ENCODE results near the gene POLN.
A peak's percentile ranks its signal among the peaks of the same experiment; 100 is the strongest.
"Not testable (repeated sequence)": the region's sequence is repeated elsewhere in the genome, so short reads cannot be mapped to it uniquely, and the experiment has no call there.

POLN gene

DNA sequence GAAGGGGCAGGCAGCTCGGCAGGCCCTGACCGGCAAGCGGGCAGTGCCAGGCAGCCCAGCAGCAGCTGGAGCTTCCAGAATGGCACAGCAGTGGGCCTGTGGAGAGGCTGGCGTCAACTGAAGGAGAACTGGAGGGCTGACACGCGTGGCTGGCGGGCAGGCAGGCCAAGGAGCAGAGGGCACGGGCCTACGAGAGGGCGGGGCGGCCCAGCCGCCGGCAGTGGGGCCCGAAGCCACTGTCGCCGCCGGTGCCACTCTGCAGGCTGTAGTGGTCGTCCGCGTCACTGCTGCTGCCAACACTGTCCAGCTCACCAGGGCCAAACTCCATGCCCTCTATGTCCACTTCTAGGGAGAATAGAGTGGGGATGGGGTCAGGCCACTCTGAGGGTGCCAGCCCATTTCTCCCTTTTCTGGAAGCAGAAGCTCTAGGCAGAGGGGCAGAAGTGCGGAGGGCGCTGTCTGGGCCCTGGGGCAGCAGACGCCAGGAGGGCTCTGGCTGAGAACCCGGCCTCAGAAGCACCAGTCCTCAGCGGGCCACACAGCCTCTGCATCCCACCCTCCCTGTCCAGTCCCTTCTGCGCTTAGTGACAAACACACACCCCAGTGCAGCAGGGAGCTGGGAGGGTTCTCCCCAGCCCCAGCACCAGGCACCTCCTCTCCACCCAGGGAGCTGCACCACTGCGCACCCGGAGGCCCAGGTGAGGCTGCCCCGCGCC lies 8.6 kb upstream of the POLN start:
- no peak for DNase-seq

DNA sequence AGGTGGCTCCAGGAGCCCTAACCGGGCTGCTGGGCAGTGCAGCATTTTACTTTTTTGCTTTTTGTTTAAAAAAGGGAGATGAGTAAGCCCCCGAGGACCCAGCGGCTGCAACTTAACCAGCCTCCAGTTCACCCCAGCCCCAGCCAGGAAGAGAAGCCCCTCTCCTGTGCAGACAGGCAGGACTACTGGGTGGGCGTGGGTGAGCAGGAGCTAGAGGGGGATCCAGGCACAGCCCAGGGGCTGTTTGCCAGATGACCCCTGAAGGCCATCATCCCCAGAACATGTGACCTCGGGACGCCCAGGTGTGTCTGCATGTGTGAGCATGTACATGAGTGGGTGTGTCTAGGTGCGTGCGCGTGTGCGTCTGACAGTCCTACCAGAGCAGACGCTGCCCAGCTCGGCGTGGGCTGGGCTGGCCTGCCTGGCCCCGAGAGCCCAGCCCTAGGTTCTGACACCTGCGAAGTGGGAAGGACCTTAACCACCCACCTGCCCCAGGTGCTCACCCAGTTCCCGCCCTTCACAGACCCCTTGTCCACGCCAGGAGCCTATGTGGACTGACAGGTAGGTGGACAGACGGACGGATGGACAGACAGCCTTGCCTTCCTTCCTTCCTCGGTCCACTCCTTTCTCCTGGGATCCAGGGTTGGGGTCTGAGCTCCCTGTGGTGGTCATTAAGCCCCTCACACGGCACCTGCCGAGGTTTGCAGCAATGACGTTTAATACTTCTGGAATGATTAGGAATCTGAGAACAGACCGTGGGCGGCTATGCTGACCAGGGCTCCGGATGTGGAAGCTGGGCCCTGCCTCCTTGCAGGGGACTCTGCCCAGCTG lies 7.8 kb upstream of the POLN start:
- no peak for DNase-seq

GRCh38 chr4:2248821-2249261 lies 6.9 kb upstream of the POLN start:
- no peak for DNase-seq

GRCh38 chr4:2248044-2248780 lies 6.3 kb upstream of the POLN start:
- DNase-seq = no peak

DNA sequence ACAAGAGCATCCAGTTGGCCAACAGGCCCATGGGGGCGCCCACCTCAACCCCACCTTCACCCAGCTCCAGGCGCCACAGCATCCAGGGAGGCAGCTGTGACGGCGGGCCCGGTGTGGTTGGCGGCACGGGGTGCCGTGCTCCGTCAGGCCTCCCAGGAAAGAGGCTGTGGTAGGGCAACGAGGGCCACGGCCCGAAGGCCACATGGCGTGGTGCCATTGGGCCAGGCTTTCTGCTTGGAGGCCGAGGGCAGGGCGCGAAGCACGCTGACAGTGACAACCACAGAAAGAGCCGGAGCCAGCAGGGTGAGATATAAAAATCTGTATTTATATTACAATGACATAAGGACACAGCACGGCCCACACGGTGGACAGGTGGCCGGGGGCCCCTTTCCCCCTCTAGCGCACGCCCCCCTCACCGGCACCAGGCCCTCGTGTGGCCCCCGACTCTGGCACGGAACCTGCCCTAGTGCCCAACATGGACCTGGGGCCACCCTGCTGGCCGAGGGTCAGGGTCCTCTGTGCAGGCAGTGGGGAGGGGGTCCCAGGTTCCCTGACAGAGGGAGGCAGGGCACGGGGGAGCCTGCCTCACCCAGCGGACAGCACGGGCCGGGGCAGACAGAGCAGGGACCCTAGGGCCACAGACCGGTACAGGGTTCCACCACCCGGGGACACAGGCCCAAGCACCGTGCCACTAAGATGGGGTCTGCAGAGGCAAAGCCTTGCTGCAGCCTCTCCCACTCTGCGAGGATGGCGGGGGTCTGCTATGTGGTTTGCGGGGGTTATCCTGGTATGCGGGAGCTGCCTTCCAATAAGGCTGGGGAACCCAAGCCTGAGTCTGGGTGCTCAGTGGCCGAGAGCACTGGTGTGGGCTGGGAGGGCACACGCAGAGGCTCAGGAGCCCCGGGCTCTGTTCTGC lies 5.5 kb upstream of the POLN start:
- DNase-seq = no peak

DNA sequence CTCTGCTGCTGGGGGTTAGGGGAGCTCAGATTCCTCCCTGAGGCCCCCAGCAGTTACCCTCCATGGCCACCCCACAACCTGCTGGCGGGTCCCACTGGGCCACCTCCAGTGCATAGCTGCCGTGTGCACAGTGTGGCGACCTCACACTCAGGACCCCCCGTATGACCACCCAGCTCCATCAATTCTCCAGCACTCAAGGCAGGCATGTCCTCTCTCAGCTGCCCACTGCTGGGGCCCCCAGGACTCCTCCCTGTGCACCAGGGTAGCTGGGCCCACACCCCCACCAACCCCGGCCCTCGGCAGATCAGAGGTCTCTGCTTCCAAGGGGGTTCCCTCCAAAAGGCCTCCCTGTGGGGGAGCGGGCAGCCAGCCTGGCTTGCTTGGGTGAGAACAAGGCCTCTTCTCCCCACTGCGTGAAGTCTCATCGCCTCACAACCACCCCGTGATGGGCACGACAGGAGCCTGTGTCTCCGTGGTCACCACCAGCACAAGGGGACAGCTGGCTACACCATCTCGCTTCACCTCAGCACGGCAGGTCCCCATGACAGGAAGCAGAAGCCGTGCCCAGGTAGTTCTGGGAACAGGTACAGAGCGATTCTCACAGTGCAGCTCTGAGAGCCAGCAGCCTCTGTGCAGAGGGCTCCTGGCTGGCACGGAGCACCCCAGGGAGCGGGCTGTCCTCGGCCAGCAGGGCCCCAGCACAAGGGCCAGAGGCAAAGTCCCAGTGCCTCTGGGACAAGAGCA lies 4.6 kb upstream of the POLN start:
- no peak for DNase-seq

- DNase-seq = no peak
Observed at GRCh38 chr4:2245787-2246275, 3.9 kb upstream of the POLN start.

DNA sequence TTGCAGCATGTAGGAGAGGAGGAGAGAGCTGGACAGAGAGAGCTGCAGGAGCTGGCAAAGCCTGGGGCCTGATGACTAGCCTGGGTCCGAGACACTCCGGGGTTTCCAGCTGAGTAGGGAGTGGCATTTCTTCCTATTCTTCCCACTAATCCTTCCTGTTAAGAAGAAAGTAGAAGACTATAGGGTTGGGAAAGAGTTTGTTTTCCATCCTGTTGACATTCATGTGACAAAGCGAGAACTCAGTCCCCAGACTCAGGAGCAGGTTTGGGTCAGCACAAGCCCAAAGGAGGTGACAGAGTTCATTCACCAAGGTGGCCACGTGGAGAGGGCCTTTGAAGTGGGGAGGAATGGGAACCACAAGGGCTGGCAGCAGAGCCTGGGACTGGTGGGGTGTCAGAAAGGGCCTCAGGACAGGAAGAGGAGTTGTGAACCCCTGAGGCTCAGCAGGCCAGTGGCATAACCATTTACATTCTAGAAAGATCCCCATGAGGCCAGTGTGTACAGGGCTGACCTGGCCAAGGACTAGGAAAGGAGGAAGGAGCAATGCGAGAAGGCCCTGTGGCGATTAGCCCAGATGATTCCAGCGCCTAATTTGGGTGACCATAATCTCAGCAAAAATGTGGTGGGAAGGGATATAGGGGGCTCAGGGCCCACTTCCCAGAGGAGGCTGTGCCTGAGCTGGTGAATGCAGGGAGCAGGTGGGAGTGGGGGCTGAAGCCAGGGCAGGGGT lies 3.3 kb upstream of the POLN start:
- no peak for DNase-seq

GRCh38 chr4:2243681-2244380 lies 1.9 kb upstream of the POLN start:
- DNase-seq = no peak

DNA sequence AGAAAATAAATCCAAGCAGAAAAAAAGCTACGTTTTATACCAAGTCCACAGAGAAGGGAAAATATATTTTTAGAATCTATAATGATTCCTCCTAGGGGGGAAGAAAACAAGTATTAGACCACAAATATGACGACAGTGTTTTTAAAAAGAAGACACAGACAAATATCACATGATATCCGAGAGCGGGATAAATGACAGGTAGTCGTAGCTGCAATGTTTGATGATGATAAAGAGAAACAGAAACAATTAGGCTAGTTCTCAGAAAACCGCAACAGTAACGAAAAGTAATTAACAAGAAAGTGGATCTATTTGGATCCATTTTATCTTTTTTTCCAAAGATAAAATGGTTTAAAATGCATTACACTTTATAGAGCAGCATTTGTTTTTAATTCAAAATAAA lies 918 bp downstream of the POLN start:
- DNase-seq = peak in 3 of 6 experiments; percentile 48 to 66 (median 50)

DNA sequence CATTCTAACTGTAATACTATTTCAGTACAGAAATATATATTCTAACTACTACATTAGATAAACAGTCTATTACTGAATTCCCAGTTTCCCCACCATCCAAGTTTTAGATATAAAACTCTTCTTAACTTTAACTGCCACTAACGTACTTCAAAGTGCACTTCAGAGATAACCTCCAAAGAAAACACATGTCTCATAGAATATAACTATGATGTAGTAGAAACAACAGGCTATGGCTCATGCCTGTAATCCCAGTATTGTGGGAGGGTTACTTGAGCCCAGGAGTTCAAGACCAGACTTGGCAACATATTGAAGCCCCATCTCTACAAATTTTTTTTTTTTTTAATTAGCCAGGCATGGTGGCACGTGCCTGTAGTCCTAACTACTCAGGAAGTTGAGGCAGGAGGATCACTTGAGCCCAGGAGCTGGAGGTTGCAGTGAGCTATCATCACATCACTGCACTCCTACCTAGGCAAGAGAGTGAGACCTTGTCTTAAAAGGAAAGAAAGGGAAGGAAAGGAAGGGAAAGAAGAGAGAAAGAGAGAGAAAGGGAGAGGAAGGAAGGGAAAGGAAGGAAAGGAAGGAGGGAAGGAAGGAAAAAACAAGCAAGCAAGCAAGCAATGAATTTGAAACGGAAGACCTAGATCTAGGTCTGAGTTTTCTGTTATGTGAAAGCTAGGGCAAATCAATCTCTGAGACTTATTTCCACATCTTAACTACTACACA lies 4.8 kb downstream of the POLN start:
- no peak for DNase-seq

GRCh38 chr4:2231082-2231481 lies 10.8 kb downstream of the POLN start:
- DNase-seq = no peak

GRCh38 chr4:2226261-2226660 lies 15.7 kb downstream of the POLN start:
- no peak for DNase-seq

DNA sequence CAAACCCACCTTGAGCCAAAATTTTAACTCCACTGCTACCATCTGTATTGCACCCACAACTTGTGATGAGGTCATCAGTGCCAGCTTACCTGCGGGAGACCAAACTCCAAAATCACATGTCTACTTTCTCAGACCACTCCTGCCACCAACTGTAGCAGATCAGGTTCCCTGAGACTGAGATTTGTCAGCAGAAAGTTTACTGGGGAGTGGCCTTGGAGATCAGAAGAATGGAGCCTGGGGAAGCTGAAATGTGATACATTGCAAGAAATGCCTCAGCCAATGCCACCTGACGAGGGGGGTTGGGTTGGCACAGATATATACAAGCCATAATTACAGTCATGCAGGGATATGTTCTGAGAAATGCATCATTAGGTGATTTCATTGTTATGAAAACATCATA lies 19.1 kb downstream of the POLN start:
- DNase-seq = no peak

DNA sequence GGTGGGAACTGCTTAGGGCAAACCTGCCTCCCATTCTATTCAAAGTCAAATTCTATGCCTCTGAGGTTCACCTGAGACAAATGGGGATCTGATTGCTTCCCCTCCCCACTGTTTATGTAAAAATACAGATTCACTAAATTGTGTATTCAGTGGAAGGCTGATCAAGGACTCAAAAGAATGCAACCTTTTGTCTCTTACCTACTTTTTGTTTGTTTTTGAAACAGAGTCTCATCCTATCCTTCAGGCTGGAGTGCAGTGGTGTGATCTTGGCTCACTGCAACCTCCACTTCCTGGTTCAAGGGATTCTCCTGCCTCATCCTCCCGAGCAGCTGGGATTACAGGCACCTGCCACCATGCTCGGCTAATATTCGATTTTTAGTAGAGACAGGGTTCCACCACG lies 20.5 kb downstream of the POLN start:
- not testable (repeated sequence) for DNase-seq

- peak; percentile 60 to 82 (median 70) for DNase-seq
Observed at GRCh38 chr4:2220016-2220630, 21.8 kb downstream of the POLN start.

- DNase-seq = no peak
Observed at GRCh38 chr4:2219233-2219760, 22.6 kb downstream of the POLN start.

GRCh38 chr4:2218436-2218835 lies 23.5 kb downstream of the POLN start:
- no peak for DNase-seq

DNA sequence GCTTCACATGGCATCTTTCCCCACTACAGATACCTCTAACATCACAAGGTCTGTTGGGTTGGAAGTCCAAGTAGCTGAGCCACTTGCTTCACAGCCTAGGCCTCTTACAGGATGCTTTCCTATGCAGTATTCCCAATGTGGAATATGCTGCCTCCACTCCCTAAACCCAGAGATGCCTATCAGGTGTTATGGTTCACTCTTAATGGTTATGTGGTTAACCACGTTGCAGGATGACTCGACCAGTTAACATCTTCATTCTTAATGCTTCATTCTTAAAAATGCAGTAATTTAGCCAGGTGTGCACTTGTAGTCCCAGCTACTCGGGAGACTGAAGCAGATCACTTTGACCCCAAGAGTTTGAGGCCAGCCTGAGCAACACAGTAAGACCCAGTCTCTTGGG lies 24.2 kb downstream of the POLN start:
- no peak for DNase-seq
